SK-MEL-5 (cell line): ENCODE results near the gene ARSA. TPM values are rescaled to one million over a fixed set of nuclear protein-coding genes. Genes with fewer than 3 reads are reported as not detected.

Source experiments
- DNase-seq: peaks from one replicate; pipeline ENCODE4 v3.0.0-alpha.2; 2016; ENCODE audit warnings: low read depth, low spot score
- in situ Hi-C: cut with HindIII; loops from 2 replicates; pipeline ENCODE4 v1.10.0; 2016; ENCODE audit warnings: low sequenced_read_pairs, high pct_unique_total_duplicates, low pct_unique_long_range_greater_than_20kb
- small RNA-seq, 2 experiments: library from RNA; depleted of rRNA; stranded (forward); fragments of <200 nt; gene quantifications; one replicate each; pipeline ENCODE3, GENCODE V24; 2014
- total RNA-seq: library from RNA; depleted of rRNA; stranded (reverse); fragments of >200 nt; shearing (Covaris generic); gene quantifications from 2 replicates; pipeline ENCODE4 v1.2.3, GENCODE V29; 2014; rRNA removed

Gene ARSA
- total RNA-seq, 1 experiment from 2014 or later: 17.5 TPM

DNA sequence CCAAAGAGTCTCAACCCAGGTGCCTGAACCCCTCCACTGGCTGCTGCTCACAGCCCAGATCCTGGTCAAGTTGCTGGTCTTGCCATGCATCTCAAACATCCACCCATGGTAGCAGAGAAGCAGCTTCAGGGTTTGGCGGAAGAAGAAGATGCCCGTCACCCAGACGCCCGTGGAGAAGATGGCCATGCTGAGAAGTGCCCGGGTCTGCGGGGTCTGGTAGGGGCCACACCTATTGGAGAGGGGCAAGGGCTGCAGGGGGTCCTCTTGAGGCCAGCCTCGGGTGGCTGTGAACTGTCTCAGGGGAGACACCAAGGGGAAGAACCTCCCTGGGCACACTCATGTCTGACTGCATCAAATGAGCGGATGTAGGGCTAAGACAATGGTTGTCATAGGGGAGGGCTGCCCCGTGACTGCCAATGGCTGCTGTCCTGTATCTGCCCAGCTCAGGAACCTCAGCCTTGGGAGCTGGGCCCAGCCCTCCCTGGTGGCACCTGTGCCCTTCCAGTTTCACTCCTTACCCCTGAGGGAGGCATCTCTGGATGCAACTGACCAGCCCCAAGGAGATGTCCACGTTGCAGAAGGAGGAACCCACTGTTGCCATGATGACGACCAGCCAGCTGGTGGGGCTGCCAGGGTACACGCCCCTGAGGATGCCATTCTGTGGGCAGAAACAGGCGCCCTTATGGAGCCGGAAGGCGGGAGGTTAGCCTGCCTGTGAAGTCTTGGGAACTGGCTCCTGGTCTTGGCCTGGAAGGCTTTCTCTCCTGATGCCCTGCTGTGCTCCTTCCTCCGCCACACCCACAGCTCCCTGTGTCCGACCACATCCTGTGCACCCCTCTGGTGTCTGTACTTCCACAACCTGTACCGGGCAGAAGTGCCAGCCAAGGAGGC is 50.9 kb downstream of the ARSA start:
- peak; percentile 28 for DNase-seq
- in situ Hi-C loops: no loop called here

DNA sequence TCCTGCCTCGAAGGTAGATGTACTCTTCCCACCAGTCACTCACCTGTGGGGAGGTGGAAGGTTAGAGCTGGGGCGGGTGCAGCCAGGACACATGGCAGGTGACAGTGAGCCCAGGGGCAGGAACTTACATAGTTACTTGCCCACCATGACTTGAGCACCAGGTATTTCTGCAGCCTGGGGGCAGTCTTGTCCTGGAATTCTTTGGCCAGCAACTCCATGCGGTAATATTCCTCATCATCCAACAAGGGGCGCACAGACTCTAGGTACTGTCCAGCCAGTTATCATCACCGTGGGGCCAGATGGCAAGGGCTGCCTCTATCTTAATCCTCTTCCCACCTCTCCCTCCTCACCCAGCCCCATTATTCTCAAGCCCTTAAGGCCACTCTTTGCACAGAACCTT is 51.9 kb downstream of the ARSA start:
- peak; percentile 89 for DNase-seq
- in situ Hi-C loops: no loop called here

DNA sequence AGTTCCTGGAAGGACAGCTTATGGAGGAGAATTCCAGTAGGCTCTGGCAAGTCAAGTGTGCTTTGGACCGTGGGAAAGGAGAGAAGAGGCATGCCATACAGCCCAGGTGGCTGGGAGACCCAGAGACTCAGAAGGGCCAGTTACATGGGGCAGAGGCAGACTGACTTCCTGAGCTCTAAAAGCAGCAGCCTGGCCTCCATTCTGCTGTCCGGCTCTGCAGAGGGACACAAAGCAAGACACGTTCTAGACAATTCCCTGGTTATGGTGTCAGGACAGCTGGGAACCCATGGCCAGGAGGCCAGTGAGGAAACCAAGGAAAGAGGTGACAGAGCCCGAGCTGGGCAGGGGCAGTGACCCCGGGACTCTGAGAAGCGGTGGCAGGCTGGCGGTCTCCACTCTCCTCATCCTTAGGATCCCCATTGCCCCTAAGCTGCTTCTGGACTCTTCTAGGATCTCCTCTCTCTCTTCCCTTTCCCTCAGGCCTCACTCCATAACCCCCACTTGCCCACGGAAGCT is 52.5 kb downstream of the ARSA start:
- in situ Hi-C loops: no loop called here
- no peak for DNase-seq

Small RNA genes within 50 kb of the gene (small RNA-seq; reads per million reads assigned to genes)
- gene RF00019: 0 reads per million in 2 experiments

Other genes starting within 250 kb of the ARSA start
- gene SBF1, start 153.1 kb downstream of the ARSA start, total RNA-seq: 61.8 and 65.3 TPM in 2 replicates
- 1.1 and 2.4 TPM in 2 replicates for gene ADM2, start 146.6 kb downstream of the ARSA start, total RNA-seq
- not detected in 2 replicates for gene MIOX, start 141.3 kb downstream of the ARSA start, total RNA-seq
- 26.3 and 27.8 TPM in 2 replicates for gene LMF2, start 120.5 kb downstream of the ARSA start, total RNA-seq
- 51.5 and 53.8 TPM in 2 replicates for gene NCAPH2, start 119.9 kb downstream of the ARSA start, total RNA-seq
- gene SCO2, start 102.6 kb downstream of the ARSA start, total RNA-seq: 2.7 and 7.2 TPM in 2 replicates
- gene TYMP, start 98.1 kb downstream of the ARSA start, total RNA-seq: 1.5 and 1.8 TPM in 2 replicates
- gene KLHDC7B, start 82.3 kb downstream of the ARSA start, total RNA-seq: 0.11 TPM in 1 of 2 replicates, not detected in the other
- gene SYCE3, start 65.2 kb downstream of the ARSA start, total RNA-seq: not detected in 2 replicates
- gene CPT1B, start 49.7 kb downstream of the ARSA start, total RNA-seq: 5.4 and 12.6 TPM in 2 replicates
- 22.2 and 27.7 TPM in 2 replicates for gene CHKB, start 45.3 kb downstream of the ARSA start, total RNA-seq
- gene MAPK8IP2, start 27.4 kb downstream of the ARSA start, total RNA-seq: 18.8 and 20.0 TPM in 2 replicates
- 2.1 and 2.6 TPM in 2 replicates for gene SHANK3, start 44.7 kb upstream of the ARSA start, total RNA-seq
- gene ACR, start 110.1 kb upstream of the ARSA start, total RNA-seq: not detected in 2 replicates
- gene RABL2B, start 155.5 kb upstream of the ARSA start, total RNA-seq: 16.8 and 18.6 TPM in 2 replicates